ENCODE results near the gene DIP2B.

GRCh38 chr12:50518090-50518489, 13.3 kb downstream of the DIP2B start:
- TF ChIP-seq CTCF (IDR thresholded peaks at IDR 0.05; ENCODE audit: insufficient read depth, low read length, poor library complexity, severe bottlenecking), result no peak
- TF ChIP-seq EZH2phosphoT487 (conservative IDR thresholded peaks at IDR 0.05; ENCODE audit: low read length), result no peak

Data from SU-DHL-6 (cell line).